Occipital lobe (tissue), 2 donors: ENCODE measurements around the gene TP53BP1. TPM values are rescaled to one million over a fixed set of nuclear protein-coding genes. Genes with fewer than 3 reads are reported as not detected.
"Not testable (repeated sequence)": the region's sequence is repeated elsewhere in the genome, so short reads cannot be mapped to it uniquely, and the experiment has no call there.

Experiments
- DNase-seq: peaks from one replicate; lab custom pipeline; 2025; lab: John Stamatoyannopoulos, UW
- total RNA-seq: library from RNA; depleted of rRNA; stranded (reverse); fragments of >200 nt; gene quantifications from one replicate; pipeline ENCODE4 v1.2.3, GENCODE V29; 2014

The TP53BP1 gene
- total RNA-seq, 1 donor from 2014 or later = 142 TPM

DNA sequence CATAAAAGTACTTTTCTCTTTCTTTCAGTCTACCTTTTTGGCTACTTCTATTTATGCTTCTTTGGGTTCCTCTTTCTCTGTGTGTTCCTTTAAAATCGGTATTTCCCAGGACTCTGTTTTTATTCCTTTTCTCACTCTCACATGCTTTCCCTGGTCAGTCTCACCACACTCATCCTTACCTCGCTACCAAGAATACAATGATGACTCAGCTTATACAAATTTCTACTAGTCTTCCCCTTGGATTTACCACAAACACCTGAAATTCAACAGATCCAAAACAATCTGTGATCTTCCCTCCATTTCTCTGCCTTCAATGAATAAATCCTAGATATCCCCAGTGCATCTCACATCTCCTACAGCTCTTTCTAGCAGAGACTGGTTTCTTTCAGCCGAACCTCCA, 69.2 kb downstream of the TP53BP1 start:
- DNase-seq = no peak

DNA sequence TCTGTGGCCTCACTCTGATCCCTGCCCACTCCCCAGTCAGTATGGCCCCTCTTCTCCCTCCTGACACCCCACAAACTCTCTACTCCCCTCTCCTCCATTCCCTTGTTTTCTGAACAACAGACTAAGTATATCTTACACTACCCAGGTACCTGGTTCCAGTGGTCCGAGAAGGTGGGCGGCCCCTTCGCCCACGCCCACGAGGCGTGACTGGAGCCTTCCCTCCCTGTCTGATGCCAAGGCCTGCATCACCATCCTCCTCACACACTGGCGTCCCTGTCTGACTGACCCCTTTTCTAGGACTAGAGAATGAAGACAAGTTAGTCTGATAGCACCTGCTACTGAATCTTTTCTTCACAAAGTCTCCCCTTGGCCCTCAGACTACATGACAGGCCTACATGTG, 72.1 kb downstream of the TP53BP1 start:
- no peak for DNase-seq

GRCh38 chr15:43420435-43420834, 72.5 kb downstream of the TP53BP1 start:
- DNase-seq = no peak

DNA sequence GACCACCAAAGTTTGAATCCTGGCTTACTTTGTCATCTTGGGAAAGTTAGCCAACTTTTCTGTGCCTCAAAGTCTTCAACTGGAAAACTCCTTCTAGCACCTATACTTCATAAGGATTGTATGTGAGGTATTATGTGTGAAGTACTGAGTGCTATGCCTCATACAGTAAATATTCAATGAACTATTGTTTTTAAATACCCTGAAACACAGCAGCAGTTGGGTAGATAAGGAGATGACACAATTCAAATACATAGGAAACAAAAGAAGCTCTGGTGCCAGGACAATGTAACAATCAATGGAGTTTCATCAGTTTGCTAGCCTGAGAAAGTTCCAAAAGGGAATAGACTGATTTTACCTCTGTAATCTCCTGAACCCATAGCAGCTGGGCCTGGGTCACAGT, 78.8 kb downstream of the TP53BP1 start:
- no peak for DNase-seq

DNA sequence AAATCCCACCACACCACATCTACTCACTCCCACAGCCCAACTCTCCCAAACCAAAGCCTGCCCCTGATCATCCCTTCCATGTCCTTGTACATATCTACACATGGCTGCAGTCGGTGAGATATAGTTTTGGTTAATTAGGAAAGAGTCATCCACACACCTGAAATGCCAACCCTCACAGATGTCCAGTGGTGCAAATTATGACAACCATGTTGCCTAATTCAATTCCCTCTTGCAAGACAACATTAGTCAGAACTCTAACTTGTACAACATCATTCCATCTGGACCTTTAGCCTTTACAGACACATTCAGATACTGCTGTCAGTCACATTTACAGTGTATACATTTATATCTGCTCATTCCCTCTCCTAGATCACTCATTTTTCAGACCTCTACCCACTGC, 80.9 kb downstream of the TP53BP1 start:
- no peak for DNase-seq

DNA sequence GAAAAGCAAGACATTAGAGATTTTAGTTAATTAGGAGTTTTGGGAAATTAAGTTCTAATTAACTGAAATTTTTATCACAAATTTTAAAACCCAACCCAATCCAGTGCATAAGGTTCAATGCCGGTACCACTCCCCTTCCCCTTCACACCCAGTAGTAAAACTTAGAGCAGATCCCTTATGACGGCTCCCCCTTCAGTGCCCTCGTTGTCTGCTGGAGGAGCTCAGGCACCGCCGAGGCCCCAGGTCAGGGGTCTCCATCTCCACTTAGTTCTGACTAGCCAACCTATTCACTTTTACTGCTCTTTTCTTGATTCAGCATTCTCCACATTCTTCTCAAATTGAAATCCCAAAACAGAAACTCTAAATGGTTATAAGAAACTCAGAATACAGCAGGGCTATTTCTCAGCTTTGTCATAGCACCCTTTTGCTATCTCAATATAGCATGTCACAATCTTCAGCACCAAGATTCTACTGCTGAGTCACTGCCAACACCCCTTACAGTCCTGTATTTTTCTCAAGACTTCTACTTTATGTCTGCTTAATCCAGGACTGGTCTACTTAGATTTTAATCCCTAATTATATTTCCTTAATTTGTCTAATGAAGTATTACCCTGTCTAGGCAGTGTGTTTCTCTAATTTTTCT, 82.3 kb downstream of the TP53BP1 start:
- DNase-seq = no peak

DNA sequence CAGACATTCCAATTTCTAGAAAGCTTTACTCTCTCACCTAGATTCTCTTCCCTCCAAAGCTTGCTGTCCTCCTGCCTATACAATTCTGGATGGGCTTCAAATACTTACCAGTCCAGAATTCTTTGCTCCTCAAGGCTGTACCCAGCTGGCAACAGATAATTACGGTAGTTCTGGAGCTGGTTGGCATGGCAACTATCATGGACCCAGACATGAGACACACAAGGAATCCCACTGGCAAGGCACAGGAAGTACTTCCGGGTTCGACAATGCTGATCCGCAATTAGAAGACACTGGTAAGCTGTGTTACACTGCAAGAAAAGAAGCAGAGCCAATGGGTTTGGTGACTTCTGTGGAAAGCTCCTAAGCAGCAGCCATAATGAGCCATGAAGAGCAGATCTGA, 84.2 kb downstream of the TP53BP1 start:
- no peak for DNase-seq

DNA sequence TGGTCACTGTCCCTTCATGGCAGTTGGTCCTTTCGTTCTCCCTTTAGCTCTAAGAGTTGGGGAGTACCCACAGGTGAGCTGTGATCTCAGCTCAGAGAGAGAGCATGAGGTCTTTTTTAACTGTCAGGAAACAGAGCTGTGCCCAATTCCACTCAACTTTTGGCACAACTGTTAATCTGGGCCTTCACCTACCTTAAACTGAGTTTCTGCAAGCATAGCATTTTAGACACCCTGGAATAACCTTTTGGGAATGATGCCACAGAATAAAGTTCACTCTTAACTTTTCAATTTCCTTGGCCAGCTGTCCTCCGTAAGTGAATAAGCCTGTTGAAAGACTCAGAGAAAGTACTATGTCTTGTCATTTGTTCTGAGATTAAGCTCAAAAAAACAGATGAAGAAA, 86.1 kb downstream of the TP53BP1 start:
- no peak for DNase-seq

DNA sequence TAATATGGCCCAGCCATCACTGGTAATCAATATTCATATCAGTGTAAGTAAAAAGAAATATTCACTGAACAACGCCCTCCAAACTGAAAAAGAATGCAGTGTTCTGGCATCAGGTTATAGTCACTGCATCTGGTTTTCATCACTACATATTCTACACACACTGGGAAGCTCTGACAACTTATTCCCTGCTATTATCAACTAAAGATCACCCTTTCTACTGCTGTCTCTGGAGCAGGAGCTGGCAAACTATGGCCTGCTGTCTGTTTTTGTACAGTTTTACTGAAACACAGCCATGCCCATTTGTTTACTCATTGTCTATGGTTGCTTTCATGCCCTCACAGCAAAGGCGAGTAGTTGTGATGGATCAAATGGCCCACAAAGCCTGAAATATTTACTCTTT, 86.8 kb downstream of the TP53BP1 start:
- no peak for DNase-seq

DNA sequence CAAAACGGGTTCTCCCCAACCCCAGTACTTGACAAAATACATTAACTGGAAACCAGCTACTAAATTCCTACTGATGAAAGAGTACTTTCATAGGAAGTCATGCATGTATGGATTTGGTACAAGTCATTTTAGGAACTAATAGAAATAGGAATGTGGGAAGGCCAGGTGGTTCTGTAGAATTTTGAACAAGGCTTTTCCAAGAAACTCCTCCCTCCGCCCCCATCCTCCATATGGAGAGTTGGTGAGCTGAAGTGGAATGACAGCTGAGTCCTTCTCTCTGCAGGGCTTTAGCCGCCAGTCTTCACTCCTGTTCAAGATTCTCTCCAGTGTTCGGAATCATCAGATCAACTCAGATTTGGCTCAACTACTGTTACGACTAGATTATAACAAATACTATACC, 88.8 kb downstream of the TP53BP1 start:
- no peak for DNase-seq

DNA sequence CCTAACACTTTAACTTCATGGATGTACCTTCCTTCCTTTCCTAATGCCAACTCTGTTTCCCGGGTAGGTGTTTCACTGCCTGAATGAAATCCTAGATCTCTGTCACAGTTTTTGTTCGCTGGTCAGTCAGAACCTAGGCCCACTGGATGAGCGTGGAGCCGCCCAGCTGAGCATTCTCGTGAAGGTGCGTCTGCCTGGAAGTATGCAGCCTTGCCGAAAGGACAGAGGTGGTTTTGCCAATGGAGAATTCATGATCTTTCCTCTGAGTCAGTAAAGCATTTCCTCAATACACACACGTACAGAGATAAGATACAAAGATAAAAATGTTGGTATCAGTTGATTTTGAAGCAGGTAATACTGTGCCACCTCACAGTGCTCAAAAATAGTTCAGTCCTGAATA, 89.3 kb downstream of the TP53BP1 start:
- no peak for DNase-seq

DNA sequence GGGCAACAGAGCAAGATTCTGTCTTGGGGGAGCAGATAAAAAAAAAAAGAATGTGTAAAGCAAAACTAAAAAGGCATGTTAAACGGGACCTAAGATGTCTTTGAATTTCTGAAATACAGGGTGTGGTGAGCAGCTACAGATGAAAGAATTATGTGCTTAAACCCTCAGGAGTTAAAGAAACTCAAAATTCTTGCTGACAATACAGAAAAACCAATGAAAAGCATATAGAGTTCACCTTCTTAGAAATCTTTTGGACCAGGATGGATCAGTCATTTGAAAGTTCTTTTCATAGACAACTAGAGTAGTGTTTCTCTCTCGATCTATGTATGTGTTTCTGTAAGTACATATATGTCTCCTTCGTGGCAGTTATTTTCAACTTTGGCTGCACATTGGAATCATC, 90.7 kb downstream of the TP53BP1 start:
- no peak for DNase-seq

DNA sequence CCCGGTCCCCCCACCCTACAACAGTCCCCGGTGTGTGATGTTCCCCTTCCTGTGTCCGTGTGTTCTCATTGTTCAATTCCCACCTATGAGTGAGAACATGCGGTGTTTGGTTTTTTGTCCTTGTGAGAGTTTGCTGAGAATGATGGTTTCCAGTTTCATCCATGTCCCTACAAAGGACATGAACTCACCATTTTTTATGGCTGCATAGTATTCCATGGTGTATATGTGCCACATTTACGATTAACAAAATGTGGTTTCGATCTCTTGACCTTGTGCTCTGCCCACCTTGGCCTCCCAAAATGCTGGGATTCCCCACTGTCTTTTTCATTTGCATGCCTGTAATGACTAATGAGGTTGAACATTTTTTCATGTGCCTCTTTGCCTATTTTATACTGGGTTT, 99.4 kb downstream of the TP53BP1 start:
- not testable (repeated sequence) for DNase-seq

- DNase-seq = no peak
These were observed 102.2 kb downstream of the TP53BP1 start for GRCh38 chr15:43390723-43391122.

GRCh38 chr15:43383070-43383469, 109.9 kb downstream of the TP53BP1 start:
- DNase-seq = no peak

DNA sequence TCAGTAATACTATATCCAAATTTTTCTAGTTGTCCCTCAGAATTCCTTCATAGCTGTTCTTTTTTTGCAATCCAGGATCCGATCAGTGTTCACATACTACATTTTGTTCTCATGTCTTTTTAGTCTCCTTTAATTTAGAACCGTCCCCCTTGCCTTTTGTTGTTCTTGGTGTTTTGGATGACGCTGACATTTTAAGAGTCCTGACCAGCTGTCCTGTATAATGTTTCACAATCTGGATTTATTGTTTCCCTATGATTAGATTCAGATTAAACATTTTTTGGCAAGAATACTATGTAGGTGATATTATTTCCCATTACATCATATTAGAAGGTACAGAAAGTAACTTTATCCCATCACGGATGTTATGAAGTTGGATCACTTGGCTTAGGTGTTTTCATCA, 110.6 kb downstream of the TP53BP1 start:
- no peak for DNase-seq

DNA sequence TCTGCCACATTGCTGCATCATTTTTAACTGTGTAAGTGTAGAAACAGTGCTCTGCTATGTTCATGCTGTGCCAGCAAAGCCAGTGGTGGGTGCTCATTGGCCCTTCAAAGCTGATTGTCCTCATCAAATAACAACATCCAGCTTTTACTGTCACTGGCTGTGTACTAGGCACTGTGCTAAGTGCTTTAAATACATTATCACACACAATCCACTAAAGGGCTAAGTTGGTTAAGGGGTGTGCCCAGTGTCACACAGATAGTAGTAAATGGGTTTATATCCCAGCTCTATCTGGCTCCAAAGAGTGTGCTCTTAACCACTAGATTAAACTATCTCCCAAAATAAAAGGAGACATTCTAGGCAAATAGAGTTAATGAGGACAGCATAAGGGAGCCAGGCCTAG, 114.4 kb downstream of the TP53BP1 start:
- DNase-seq = no peak

GRCh38 chr15:43376017-43376705, 116.8 kb downstream of the TP53BP1 start:
- no peak for DNase-seq

GRCh38 chr15:43370975-43371974, 121.7 kb downstream of the TP53BP1 start, which contains the start of the genes TUBGCP4 and ZSCAN29:
TSS of gene TUBGCP4 (plus strand) at chr15:43371101. CDS start at chr15:43371355, 254 bp downstream.
TSS of gene ZSCAN29 (minus strand) at chr15:43371043. CDS start at chr15:43369913, 1,130 bp downstream.
- DNase-seq = peak; percentile 67

DNA sequence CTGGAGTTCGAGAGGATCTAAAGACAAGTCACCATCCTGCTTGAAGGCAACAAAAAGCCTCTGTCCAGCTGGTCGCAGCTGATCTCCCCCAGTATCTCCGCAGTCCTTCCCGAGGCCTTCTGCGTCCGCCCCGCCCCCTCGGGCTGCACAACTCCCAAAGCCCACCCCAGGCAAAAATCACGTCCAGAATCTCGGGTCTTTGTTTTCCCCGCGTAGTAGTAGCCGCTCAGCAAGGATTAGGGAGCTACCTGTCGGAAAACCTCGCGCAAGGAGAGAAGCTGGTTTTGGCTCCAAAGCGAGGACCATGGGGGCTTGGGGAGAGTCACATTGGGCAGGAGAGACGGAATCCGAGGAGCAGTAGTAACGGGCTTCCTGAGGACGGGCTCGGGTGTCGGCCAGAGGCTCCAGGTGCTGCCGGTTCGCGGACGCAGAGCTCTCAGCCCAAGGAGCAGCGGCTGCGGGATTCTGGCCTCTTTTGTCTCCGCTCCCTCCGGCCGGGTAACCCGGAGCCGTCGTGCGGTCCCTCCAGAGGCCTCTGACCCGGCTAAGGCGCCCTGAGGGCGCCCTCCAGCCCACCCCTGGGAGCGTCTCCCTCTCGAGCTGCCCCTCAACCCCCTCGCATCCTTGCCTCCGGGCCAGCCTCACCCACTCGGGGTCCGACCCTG, 122.5 kb downstream of the TP53BP1 start:
- peak; percentile 19 for DNase-seq

GRCh38 chr15:43361313-43361903, 131.5 kb downstream of the TP53BP1 start:
- DNase-seq = no peak
